Body of pancreas (tissue), 4 donors: ENCODE measurements around the gene COMP.

Experiments
- POLR2A ChIP-seq, 3 donors: fragments of 450-650 bp; IDR thresholded peaks; one replicate each; pipeline ENCODE4 v1.6.1; 2016; ENCODE audit warnings: antibody characterized with exemption in 3 of 3, mild to moderate bottlenecking in 2 of 3
- TF ChIP-seq, protein P1 (sequence below), 7 experiments: fragments of 450-650 bp in 4 of 7; fragments of 200-600 bp in 3 of 7; sonication (generic) in 3 of 7; IDR thresholded peaks; one replicate each; pipeline ENCODE4 v1.5.1; 2016 to 2019; ENCODE audit warnings: antibody characterized with exemption in 7 of 7

DNA sequence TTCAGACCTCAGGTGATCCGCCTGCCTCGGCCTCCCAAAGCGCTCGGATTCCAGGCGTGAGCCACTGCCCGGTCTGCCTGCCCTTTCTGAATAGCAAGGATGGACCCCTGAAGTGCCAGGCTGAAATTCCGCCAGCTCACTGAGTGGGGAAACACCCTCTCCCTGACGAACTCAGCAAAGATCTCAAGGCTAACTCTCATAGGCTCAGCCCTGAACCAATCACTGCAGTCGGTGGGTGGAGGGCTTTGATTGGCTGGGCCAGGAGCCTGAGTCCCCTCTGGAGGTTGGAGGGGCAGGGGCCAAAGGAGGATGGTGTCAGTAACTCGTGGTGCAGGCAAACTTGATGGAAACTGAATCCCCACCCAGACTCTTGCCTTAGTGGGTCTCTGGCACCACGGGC lies 11.2 kb upstream of the COMP start:
- TF ChIP-seq, protein P1, sequence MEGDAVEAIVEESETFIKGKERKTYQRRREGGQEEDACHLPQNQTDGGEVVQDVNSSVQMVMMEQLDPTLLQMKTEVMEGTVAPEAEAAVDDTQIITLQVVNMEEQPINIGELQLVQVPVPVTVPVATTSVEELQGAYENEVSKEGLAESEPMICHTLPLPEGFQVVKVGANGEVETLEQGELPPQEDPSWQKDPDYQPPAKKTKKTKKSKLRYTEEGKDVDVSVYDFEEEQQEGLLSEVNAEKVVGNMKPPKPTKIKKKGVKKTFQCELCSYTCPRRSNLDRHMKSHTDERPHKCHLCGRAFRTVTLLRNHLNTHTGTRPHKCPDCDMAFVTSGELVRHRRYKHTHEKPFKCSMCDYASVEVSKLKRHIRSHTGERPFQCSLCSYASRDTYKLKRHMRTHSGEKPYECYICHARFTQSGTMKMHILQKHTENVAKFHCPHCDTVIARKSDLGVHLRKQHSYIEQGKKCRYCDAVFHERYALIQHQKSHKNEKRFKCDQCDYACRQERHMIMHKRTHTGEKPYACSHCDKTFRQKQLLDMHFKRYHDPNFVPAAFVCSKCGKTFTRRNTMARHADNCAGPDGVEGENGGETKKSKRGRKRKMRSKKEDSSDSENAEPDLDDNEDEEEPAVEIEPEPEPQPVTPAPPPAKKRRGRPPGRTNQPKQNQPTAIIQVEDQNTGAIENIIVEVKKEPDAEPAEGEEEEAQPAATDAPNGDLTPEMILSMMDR (IDR thresholded peaks at IDR 0.05), result no peak
- TF ChIP-seq POLR2A (IDR thresholded peaks at IDR 0.05), result no peak
